Astrocyte (in vitro differentiated cells and primary cell): Measurements from ENCODE around the gene CCDC141. TPM values are rescaled to one million over a fixed set of nuclear protein-coding genes. Genes with fewer than 3 reads are reported as not detected.

Source experiments
- DNase-seq: peaks from one replicate; pipeline ENCODE4 v3.0.0-alpha.2; 2010; ENCODE audit warnings: low read depth
- FAIRE-seq: peaks from 2 replicates; lab custom pipeline; 2011; peaks lifted over from hg19 to GRCh38; lab: Jason Lieb, UNC
- H2AFZ ChIP-seq: 2 replicates; pipeline ENCODE4 v1.6.0; 2012; ENCODE audit warnings: low read depth, low read length, inconsistent platforms
- H3K27ac ChIP-seq: 2 replicates; pipeline ENCODE4 v1.5.1; 2011; ENCODE audit warnings: low read depth, low read length, inconsistent platforms
- H3K27me3 ChIP-seq: 2 replicates; pipeline ENCODE4 v1.6.0; 2011; ENCODE audit warnings: low read length, inconsistent platforms; ENCODE audit not compliant: insufficient read depth
- H3K36me3 ChIP-seq: 2 replicates; pipeline ENCODE4 v1.5.1; 2011; ENCODE audit warnings: low read length, inconsistent platforms; ENCODE audit not compliant: insufficient read depth
- H3K4me1 ChIP-seq: 2 replicates; pipeline ENCODE4 v1.5.1; 2011; ENCODE audit warnings: low read length, inconsistent platforms; ENCODE audit not compliant: insufficient read depth
- H3K4me2 ChIP-seq: 2 replicates; pipeline ENCODE4 v1.6.0; 2012; ENCODE audit warnings: low read length, inconsistent platforms
- H3K4me3 ChIP-seq: 2 replicates; pipeline ENCODE4 v1.5.1; 2011; ENCODE audit warnings: low read depth, mild to moderate bottlenecking, low read length, inconsistent platforms; ENCODE audit not compliant: insufficient read depth
- H3K79me2 ChIP-seq: 2 replicates; pipeline ENCODE4 v1.6.0; 2012; ENCODE audit warnings: mild to moderate bottlenecking, low read length, inconsistent platforms; ENCODE audit not compliant: insufficient read depth
- H3K9ac ChIP-seq: 2 replicates; pipeline ENCODE4 v1.6.0; 2012; ENCODE audit warnings: mild to moderate bottlenecking, low read length, inconsistent platforms
- H3K9me3 ChIP-seq: 2 replicates; pipeline ENCODE4 v1.5.1; 2012; ENCODE audit warnings: low read depth, mild to moderate bottlenecking, low read length, inconsistent platforms; ENCODE audit not compliant: insufficient read depth
- H4K20me1 ChIP-seq: 2 replicates; pipeline ENCODE4 v1.6.0; 2012; ENCODE audit warnings: low read length, inconsistent platforms; ENCODE audit not compliant: insufficient read depth
- H3K27ac Mint-ChIP-seq: one replicate; pipeline ENCODE4 v1.8.0; 2021; ENCODE audit warnings: mild to moderate bottlenecking, mixed read lengths; ENCODE audit not compliant: unreplicated experiment
- H3K27me3 Mint-ChIP-seq: one replicate; pipeline ENCODE4 v1.8.0; 2021; ENCODE audit warnings: low read depth, mixed read lengths; ENCODE audit not compliant: unreplicated experiment
- H3K36me3 Mint-ChIP-seq: one replicate; pipeline ENCODE4 v1.8.0; 2021; ENCODE audit warnings: low read depth, mixed read lengths; ENCODE audit not compliant: unreplicated experiment
- H3K4me1 Mint-ChIP-seq: one replicate; pipeline ENCODE4 v1.8.0; 2021; ENCODE audit warnings: low read depth, mixed read lengths; ENCODE audit not compliant: unreplicated experiment
- H3K4me3 Mint-ChIP-seq: one replicate; pipeline ENCODE4 v1.8.0; 2021; ENCODE audit warnings: mild to moderate bottlenecking, moderate library complexity, mixed read lengths; ENCODE audit not compliant: unreplicated experiment
- H3K9me3 Mint-ChIP-seq: one replicate; pipeline ENCODE4 v1.8.0; 2021; ENCODE audit warnings: mild to moderate bottlenecking, mixed read lengths; ENCODE audit not compliant: unreplicated experiment
- CTCF ChIP-seq: IDR thresholded peaks from 2 replicates; pipeline ENCODE4 v1.5.1; 2011; ENCODE audit warnings: low read depth, mild to moderate bottlenecking, inconsistent platforms, low read length, moderate library complexity; ENCODE audit not compliant: insufficient read depth
- EZH2 ChIP-seq: IDR thresholded peaks from 2 replicates; pipeline ENCODE4 v1.6.1; 2012; ENCODE audit warnings: mild to moderate bottlenecking, low read length, inconsistent platforms; ENCODE audit not compliant: insufficient read depth
- total RNA-seq: library from RNA; stranded (reverse); gene quantifications from 2 replicates; pipeline ENCODE4 v1.2.1, GENCODE V29; 2021

CCDC141 gene
- total RNA-seq, 1 donor from 2014 or later = 0.18 TPM

GRCh38 chr2:178787155-178787554 is 262.8 kb downstream of the CCDC141 start:
- Histone ChIP-seq H3K4me3 (no peak overlapping the region), H2AFZ (no peak overlapping the region), H3K27me3 (no peaks in the 10 kb centered on the region), H3K27ac (no peak overlapping the region), H3K9me3 (no peaks in the 10 kb centered on the region), H3K4me2 (no peak overlapping the region), H3K9ac (no peak overlapping the region), H3K4me1 (no peaks in the 10 kb centered on the region), H3K36me3 (no peaks in the 10 kb centered on the region), H4K20me1 (no peaks in the 10 kb centered on the region), H3K79me2 (no peaks in the 10 kb centered on the region)
- no peak for FAIRE-seq
- TF ChIP-seq CTCF (no peak), EZH2 (no peak)
- H3K27ac Mint-ChIP-seq = no peak overlapping the region
- no peak overlapping the region for H3K4me3 Mint-ChIP-seq
- no peak for DNase-seq
- no peaks in the 10 kb centered on the region for H3K4me1 Mint-ChIP-seq
- H3K27me3 Mint-ChIP-seq = no peaks in the 10 kb centered on the region
- H3K9me3 Mint-ChIP-seq = no peaks in the 10 kb centered on the region
- no peaks in the 10 kb centered on the region for H3K36me3 Mint-ChIP-seq

- Histone ChIP-seq H3K4me3 (no peak overlapping the region), H2AFZ (no peak overlapping the region), H3K27me3 (no peaks in the 10 kb centered on the region), H3K4me1 (no peaks in the 10 kb centered on the region), H3K4me2 (no peak overlapping the region), H3K36me3 (no peaks in the 10 kb centered on the region), H3K79me2 (no peaks in the 10 kb centered on the region), H3K9me3 (no peaks in the 10 kb centered on the region), H4K20me1 (no peaks in the 10 kb centered on the region), H3K27ac (no peak overlapping the region), H3K9ac (no peak overlapping the region)
- no peaks in the 10 kb centered on the region for H3K4me1 Mint-ChIP-seq
- no peak overlapping the region for H3K27ac Mint-ChIP-seq
- TF ChIP-seq CTCF = no peak
- no peak for TF ChIP-seq EZH2
- no peak for DNase-seq
- no peaks in the 10 kb centered on the region for H3K9me3 Mint-ChIP-seq
- FAIRE-seq = no peak
- no peaks in the 10 kb centered on the region for H3K36me3 Mint-ChIP-seq
- H3K27me3 Mint-ChIP-seq = no peaks in the 10 kb centered on the region
- H3K4me3 Mint-ChIP-seq = no peak overlapping the region
These were observed 266.0 kb downstream of the CCDC141 start for GRCh38 chr2:178783889-178784288.

GRCh38 chr2:178782236-178782635 is 267.7 kb downstream of the CCDC141 start:
- TF ChIP-seq CTCF = no peak
- TF ChIP-seq EZH2 = no peak
- Histone ChIP-seq H2AFZ (no peak overlapping the region), H3K4me2 (no peak overlapping the region), H3K79me2 (no peaks in the 10 kb centered on the region), H3K27me3 (no peaks in the 10 kb centered on the region), H4K20me1 (no peaks in the 10 kb centered on the region), H3K36me3 (no peaks in the 10 kb centered on the region), H3K27ac (no peak overlapping the region), H3K9ac (no peak overlapping the region), H3K4me1 (no peaks in the 10 kb centered on the region), H3K4me3 (no peak overlapping the region), H3K9me3 (no peaks in the 10 kb centered on the region)
- no peak for FAIRE-seq
- DNase-seq = no peak
- Mint-ChIP-seq H3K27ac (no peak overlapping the region), H3K36me3 (no peaks in the 10 kb centered on the region), H3K4me1 (no peaks in the 10 kb centered on the region), H3K27me3 (no peaks in the 10 kb centered on the region), H3K4me3 (no peak overlapping the region), H3K9me3 (no peaks in the 10 kb centered on the region)

Other genes starting within 250 kb of the CCDC141 start
- 0.50 and 0.53 TPM in 2 replicates for gene TTN, start 242.7 kb downstream of the CCDC141 start, total RNA-seq
- 19.4 and 21.9 TPM in 2 replicates for gene SESTD1, start 214.7 kb upstream of the CCDC141 start, total RNA-seq